ENCODE data around the gene FEV. TPM values are rescaled to one million over a fixed set of nuclear protein-coding genes. Genes with fewer than 3 reads are reported as not detected.

Gene FEV
- total RNA-seq, 1 donor from 2014 or later = not detected

DNA sequence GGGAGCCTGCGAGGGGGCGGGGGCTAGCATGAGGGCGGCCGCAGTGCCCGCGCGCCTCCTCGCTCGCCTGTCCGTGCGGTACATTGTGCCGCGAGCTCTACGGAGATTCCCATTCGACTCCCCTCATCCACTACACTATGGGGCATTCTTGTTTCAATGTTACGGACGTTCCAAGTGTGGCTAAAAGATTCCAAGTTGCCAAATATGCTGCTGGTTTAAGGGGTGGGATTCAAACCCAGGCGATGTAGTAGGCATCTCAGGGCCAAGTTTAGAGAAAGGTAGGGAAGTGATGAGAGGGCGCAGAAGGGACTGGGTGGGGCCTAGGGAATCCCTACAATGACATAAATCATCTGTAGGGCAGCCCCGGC lies 18.3 kb upstream of the FEV start:
- H3K4me1 ChIP-seq = peaks cover 23% of the 10 kb centered on the region
- no peaks in the 10 kb centered on the region for H3K9me3 ChIP-seq
- DNase-seq = no peak
- no peaks in the 10 kb centered on the region for H3K36me3 ChIP-seq
- peak overlapping the region; percentile 45 for H3K4me3 ChIP-seq
- intact Hi-C loops (cut with DNase I) = no loop called here
- no peak overlapping the region for H3K27ac ChIP-seq
- ATAC-seq = no peak
- TF ChIP-seq, protein P1, sequence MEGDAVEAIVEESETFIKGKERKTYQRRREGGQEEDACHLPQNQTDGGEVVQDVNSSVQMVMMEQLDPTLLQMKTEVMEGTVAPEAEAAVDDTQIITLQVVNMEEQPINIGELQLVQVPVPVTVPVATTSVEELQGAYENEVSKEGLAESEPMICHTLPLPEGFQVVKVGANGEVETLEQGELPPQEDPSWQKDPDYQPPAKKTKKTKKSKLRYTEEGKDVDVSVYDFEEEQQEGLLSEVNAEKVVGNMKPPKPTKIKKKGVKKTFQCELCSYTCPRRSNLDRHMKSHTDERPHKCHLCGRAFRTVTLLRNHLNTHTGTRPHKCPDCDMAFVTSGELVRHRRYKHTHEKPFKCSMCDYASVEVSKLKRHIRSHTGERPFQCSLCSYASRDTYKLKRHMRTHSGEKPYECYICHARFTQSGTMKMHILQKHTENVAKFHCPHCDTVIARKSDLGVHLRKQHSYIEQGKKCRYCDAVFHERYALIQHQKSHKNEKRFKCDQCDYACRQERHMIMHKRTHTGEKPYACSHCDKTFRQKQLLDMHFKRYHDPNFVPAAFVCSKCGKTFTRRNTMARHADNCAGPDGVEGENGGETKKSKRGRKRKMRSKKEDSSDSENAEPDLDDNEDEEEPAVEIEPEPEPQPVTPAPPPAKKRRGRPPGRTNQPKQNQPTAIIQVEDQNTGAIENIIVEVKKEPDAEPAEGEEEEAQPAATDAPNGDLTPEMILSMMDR (IDR thresholded peaks at IDR 0.05) = no peak
- H3K27me3 ChIP-seq (ENCODE audit: low read depth) = peaks cover 77% of the 10 kb centered on the region

DNA sequence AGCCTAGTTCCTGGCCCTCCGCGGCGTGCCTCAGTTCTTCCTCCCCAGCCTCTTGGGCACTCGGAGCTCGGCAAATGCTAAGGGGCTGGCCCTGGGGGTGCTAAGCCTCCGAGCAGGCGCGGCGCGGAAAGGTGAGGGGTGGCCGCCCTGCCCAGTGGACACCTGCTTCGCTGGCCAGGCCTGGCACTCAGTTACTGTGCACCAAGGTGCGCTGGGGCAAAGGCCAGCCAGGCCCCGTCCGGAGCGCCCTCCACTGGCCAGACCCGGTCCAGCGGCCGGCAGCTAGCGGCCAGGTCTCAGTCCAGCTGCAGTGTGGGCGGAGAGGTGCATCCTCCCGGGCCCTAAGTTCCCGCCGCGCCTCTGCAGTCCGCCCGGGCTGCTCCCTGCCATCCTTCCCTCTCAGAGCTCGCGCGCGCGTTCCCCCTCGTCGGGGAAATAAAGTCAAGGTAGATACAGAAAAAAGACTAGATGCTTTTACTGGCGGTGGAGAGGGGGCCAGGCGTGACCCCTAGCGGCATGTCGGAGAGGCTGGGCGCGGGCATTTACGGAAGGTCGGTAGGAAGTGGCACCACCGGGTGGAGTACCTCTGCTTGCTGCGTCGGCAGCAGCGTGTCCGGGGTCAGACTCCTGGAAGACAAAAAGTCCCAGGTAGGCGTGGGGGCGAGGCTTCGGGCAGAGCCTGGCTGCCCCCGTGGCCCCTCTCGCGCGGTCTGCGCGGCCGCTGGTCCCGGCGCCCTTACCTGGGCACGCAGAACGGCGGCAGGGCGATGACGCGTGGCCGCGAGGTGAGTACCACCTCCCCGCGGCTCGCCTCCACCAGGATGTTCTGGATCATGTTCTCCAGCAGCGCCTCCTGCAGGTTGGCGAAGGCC lies 17.6 kb upstream of the FEV start:
- Histone ChIP-seq H3K4me1 (peaks cover 23% of the 10 kb centered on the region), H3K27ac (peak overlapping the region; percentile 83), H3K9me3 (no peaks in the 10 kb centered on the region), H3K36me3 (no peaks in the 10 kb centered on the region), H3K27me3 (ENCODE audit: low read depth) (peaks cover 77% of the 10 kb centered on the region), H3K4me3 (peak overlapping the region; percentile 45)
- intact Hi-C loops (cut with DNase I) = no loop called here
- TF ChIP-seq, protein P1 (IDR thresholded peaks at IDR 0.05) = peak; percentile 50
- ATAC-seq (peak; percentile 85 to 89), DNase-seq (peak; percentile 85)

DNA sequence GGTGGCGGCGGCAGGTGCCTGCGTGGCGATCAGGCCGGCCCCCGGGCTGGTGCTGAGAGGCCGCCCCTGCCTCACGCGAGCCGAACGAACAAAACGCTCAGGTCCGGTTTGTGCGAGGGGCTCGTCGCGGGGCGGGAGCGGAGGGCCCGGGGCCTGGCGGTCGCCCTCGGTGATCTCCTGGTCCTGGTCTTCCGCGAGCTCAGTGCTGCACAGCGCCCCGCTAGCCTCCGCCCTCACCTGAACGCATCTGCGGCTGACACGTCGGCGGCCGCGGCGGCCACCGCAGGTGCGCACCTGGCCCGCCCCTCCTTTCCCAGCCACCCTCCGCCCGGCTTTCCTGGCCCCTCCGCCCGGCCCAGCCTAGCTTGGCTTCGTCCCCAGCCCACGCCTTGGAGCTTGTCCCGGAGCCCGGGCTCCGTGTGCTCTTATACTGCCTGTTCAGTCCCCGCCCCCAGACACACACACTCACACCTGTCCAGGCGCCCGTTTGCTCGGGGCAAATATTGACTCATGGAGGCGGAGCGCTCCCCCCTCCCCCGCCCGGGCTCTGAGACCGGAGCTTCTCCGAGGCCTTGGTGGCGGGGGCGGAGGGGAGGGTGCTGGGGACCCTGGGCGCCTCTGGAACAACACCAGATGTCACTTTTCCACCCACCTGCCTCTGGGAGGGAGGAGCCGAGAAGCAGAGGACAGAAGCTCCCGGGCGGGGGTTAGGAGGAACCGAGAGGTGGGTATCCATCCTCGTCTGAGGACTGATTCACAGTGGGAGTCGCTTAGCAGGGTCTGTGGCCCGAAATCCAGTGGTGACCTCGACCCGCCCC lies 16.8 kb upstream of the FEV start:
- peak; percentile 92 for DNase-seq
- peak; percentile 91 to 92 for ATAC-seq
- TF ChIP-seq, protein P1 (IDR thresholded peaks at IDR 0.05) = no peak
- Histone ChIP-seq H3K36me3 (no peaks in the 10 kb centered on the region), H3K4me3 (peak overlapping the region; percentile 45), H3K9me3 (no peaks in the 10 kb centered on the region), H3K27me3 (ENCODE audit: low read depth) (peaks cover 86% of the 10 kb centered on the region), H3K27ac (peak overlapping the region; percentile 83), H3K4me1 (peaks cover 23% of the 10 kb centered on the region)
- intact Hi-C loops (cut with DNase I) = no loop called here

DNA sequence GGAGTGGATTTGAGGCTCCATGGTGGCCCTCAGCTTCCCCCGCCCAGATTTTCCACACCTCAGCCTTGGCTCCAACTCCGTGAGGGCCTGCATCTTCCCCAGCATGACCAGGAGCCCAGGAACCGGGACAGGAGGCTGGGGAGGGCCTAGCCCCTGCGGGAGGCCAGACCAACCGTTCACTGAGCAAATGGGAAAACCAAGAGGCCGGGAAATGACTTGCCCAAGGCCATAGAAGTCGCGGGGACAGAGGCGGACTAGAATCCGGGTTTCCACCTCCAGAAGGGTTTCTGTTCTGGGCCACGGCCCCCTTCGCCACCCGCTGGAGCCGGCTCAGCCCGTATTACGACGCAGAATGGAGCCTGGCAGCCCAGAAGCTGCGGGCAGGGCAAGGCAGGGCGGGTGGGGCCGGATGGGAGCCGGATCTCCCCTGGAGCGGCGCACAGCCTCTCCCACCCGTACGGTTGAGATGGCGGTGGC lies 16.2 kb upstream of the FEV start:
- H3K9me3 ChIP-seq = no peaks in the 10 kb centered on the region
- H3K4me3 ChIP-seq = peak overlapping the region; percentile 45
- TF ChIP-seq, protein P1 (IDR thresholded peaks at IDR 0.05) = no peak
- ATAC-seq = peak; percentile 1 to 18
- DNase-seq = no peak
- peak overlapping the region; percentile 83 for H3K27ac ChIP-seq
- intact Hi-C loops (cut with DNase I) = no loop called here
- H3K36me3 ChIP-seq = no peaks in the 10 kb centered on the region
- H3K27me3 ChIP-seq (ENCODE audit: low read depth) = peaks cover 90% of the 10 kb centered on the region
- H3K4me1 ChIP-seq = peaks cover 27% of the 10 kb centered on the region

DNA sequence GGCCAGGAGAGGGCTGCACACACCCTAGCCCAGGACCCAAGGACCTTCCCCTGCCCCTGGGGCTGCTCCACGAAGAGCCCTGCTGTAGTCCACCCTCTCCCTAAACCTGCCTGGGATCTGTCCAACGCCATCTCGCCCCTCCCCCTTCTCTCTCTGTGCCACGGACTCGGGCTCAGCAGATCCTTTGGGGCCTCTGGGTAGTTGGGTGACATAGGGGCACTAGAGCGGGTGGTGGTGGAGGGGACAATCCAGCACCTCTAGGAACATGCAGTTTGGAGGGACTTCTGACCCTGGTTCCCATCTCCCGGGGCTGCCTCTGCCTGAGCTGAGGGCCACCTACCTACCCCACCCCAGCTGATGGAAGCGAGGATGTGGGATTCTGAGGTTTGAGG lies 15.6 kb upstream of the FEV start:
- Histone ChIP-seq H3K27ac (peak overlapping the region; percentile 83), H3K9me3 (no peaks in the 10 kb centered on the region), H3K27me3 (ENCODE audit: low read depth) (peaks cover 90% of the 10 kb centered on the region), H3K4me3 (peak overlapping the region; percentile 45), H3K36me3 (no peaks in the 10 kb centered on the region), H3K4me1 (peaks cover 33% of the 10 kb centered on the region)
- DNase-seq (no peak), ATAC-seq (no peak)
- intact Hi-C loops (cut with DNase I) = no loop called here
- TF ChIP-seq, protein P1 (IDR thresholded peaks at IDR 0.05) = no peak
